Esophagus muscularis mucosa (tissue), 4 donors: ENCODE measurements around the gene VAV1. TPM values are rescaled to one million over a fixed set of nuclear protein-coding genes. Genes with fewer than 3 reads are reported as not detected.

Experiments used
- DNase-seq: peaks from one replicate; pipeline ENCODE4 v3.0.0-alpha.2; 2017; ENCODE audit errors: extremely low spot score
- H3K27ac ChIP-seq, 4 donors: fragments of 200-600 bp; sonication (generic); replicated peaks in 1 of 4; 1 replicate in 3 of 4; 2 replicates in 1 of 4; pipeline ENCODE4 v1.5.1; 2016 to 2019; ENCODE audit warnings: mild to moderate bottlenecking in 1 of 4
- H3K27me3 ChIP-seq, 4 donors: fragments of 200-600 bp; sonication (generic); one replicate each; pipeline versions ENCODE4 v1.5.1 to v1.6.0; 2016 to 2019
- H3K36me3 ChIP-seq, 4 donors: fragments of 200-600 bp; sonication (generic); one replicate each; pipeline ENCODE4 v1.5.1; 2016 to 2019
- H3K4me1 ChIP-seq, 4 donors: fragments of 200-600 bp; sonication (generic); one replicate each; pipeline ENCODE4 v1.5.1; 2016 to 2019
- H3K4me3 ChIP-seq, 4 donors: fragments of 200-600 bp; sonication (generic); 1 replicate in 2 of 4; 2 replicates in 2 of 4; pipeline ENCODE4 v1.5.1; 2016 to 2019; ENCODE audit warnings: mild to moderate bottlenecking in 4 of 4, moderate library complexity in 1 of 4
- H3K9me3 ChIP-seq, 4 donors: fragments of 200-600 bp; sonication (generic); 1 replicate in 3 of 4; 2 replicates in 1 of 4; pipeline ENCODE4 v1.5.1; 2016 to 2019
- CTCF ChIP-seq, 3 experiments: fragments of 200-600 bp in 2 of 3; fragments of 450-650 bp in 1 of 3; sonication (generic) in 2 of 3; IDR thresholded peaks; one replicate each; pipeline ENCODE4 v1.5.1; 2017 to 2019; ENCODE audit warnings: antibody characterized with exemption in 3 of 3, mild to moderate bottlenecking in 2 of 3, moderate library complexity in 1 of 3
- EP300 ChIP-seq: sonication (generic); formaldehyde crosslinking; IDR thresholded peaks from one replicate; pipeline ENCODE4 v1.6.1; 2017; ENCODE audit warnings: antibody characterized with exemption
- POLR2A ChIP-seq: fragments of 450-650 bp; IDR thresholded peaks from one replicate; pipeline ENCODE4 v1.6.1; 2017; ENCODE audit warnings: antibody characterized with exemption, moderate library complexity, mild to moderate bottlenecking, low read depth
- POLR2AphosphoS5 ChIP-seq, 2 donors: sonication (generic); formaldehyde crosslinking; IDR thresholded peaks; one replicate each; pipeline ENCODE4 v1.6.1; 2017; ENCODE audit warnings: antibody characterized with exemption in 2 of 2
- WGBS: methylation state at CpG from one replicate; pipeline ENCODE4 v1.1.5; 2018; 5-methylcytosine and 5-hydroxymethylcytosine counted together
- intact Hi-C: fragments of 100-400 bp; cut with DNase I; formaldehyde crosslinking; loops from one replicate; pipeline ENCODE4 v1.15.1; 2023
- total RNA-seq, 4 donors: library from RNA; depleted of rRNA; stranded (reverse); fragments of >200 nt; gene quantifications; one replicate each; pipeline versions ENCODE4 v1.1.0 to v1.2.1, GENCODE V29; 2016

The VAV1 gene
- total RNA-seq, 4 donors from 2014 or later, result 2.9 to 8.0 (median 4.1) TPM

- H3K4me1 ChIP-seq, result no peaks in the 10 kb centered on the region
- no peak overlapping the region for H3K4me3 ChIP-seq
- peaks cover 0 to 41% (median 0%) of the 10 kb centered on the region in 4 donors for H3K27me3 ChIP-seq
- no peaks in the 10 kb centered on the region for H3K36me3 ChIP-seq
- intact Hi-C loops, result no loop called here
- no peak for TF ChIP-seq POLR2AphosphoS5 (IDR thresholded peaks at IDR 0.05)
- TF ChIP-seq EP300, result no peak
- no peak for TF ChIP-seq POLR2A
- TF ChIP-seq CTCF (IDR thresholded peaks at IDR 0.05), result no peak
- peaks cover 0 to 33% (median 20%) of the 10 kb centered on the region in 4 donors for H3K9me3 ChIP-seq
- 68% methylated on average over 8 of the region's 8 CpGs for WGBS
- no peak overlapping the region for H3K27ac ChIP-seq
- no peak for DNase-seq
These were observed 118.4 kb downstream of the VAV1 start for GRCh38 chr19:6890938-6891337.

- Histone ChIP-seq H3K27ac (no peak overlapping the region), H3K4me1 (no peaks in the 10 kb centered on the region), H3K4me3 (no peak overlapping the region), H3K36me3 (no peaks in the 10 kb centered on the region), H3K9me3 (peaks cover 0 to 36% (median 22%) of the 10 kb centered on the region in 4 donors), H3K27me3 (peaks cover 0 to 32% (median 0%) of the 10 kb centered on the region in 4 donors)
- WGBS, result 69% methylated on average over 8 of the region's 8 CpGs
- intact Hi-C loops, result no loop called here
- TF ChIP-seq POLR2AphosphoS5 (IDR thresholded peaks at IDR 0.05) (no peak), POLR2A (no peak), CTCF (IDR thresholded peaks at IDR 0.05) (no peak), EP300 (no peak)
- no peak for DNase-seq
These were observed 119.4 kb downstream of the VAV1 start for GRCh38 chr19:6891761-6892385.

GRCh38 chr19:6894313-6894712 is 121.8 kb downstream of the VAV1 start:
- DNase-seq, result no peak
- TF ChIP-seq EP300 (no peak), CTCF (IDR thresholded peaks at IDR 0.05) (no peak), POLR2AphosphoS5 (IDR thresholded peaks at IDR 0.05) (no peak), POLR2A (no peak)
- peaks cover 0 to 38% (median 20%) of the 10 kb centered on the region in 4 donors for H3K9me3 ChIP-seq
- H3K27ac ChIP-seq, result no peak overlapping the region
- H3K4me3 ChIP-seq, result no peak overlapping the region
- H3K36me3 ChIP-seq, result no peaks in the 10 kb centered on the region
- H3K4me1 ChIP-seq, result no peaks in the 10 kb centered on the region
- H3K27me3 ChIP-seq, result peaks cover 0 to 16% (median 0%) of the 10 kb centered on the region in 4 donors
- WGBS, result 94% methylated on average over 1 of the region's 1 CpG
- intact Hi-C loops, result no loop called here

GRCh38 chr19:6903446-6903845 is 130.9 kb downstream of the VAV1 start:
- Histone ChIP-seq H3K4me1 (no peaks in the 10 kb centered on the region), H3K27me3 (peaks cover 0 to 19% (median 0%) of the 10 kb centered on the region in 4 donors), H3K27ac (no peak overlapping the region), H3K36me3 (no peaks in the 10 kb centered on the region), H3K4me3 (no peak overlapping the region), H3K9me3 (peaks cover 0 to 54% (median 49%) of the 10 kb centered on the region in 4 donors)
- intact Hi-C loops, result no loop called here
- no peak for TF ChIP-seq EP300
- TF ChIP-seq CTCF (IDR thresholded peaks at IDR 0.05), result no peak
- TF ChIP-seq POLR2AphosphoS5 (IDR thresholded peaks at IDR 0.05), result no peak
- no peak for TF ChIP-seq POLR2A
- no peak for DNase-seq
